Mammary epithelial cell (primary cell): ENCODE results near the gene CROCC2.

Source experiments
- EZH2 ChIP-seq: IDR thresholded peaks from 2 replicates; pipeline ENCODE4 v1.6.1; 2012; ENCODE audit warnings: low read length, inconsistent platforms, borderline replicate concordance
- TF ChIP-seq, protein P1 (sequence below), 2 donors: IDR thresholded peaks in 1 of 2; conservative IDR thresholded peaks in 1 of 2; 2 replicates each; pipeline ENCODE4 v1.5.1; 2011 to 2012; ENCODE audit warnings: inconsistent platforms in 2 of 2, low read length in 2 of 2, mild to moderate bottlenecking in 2 of 2, control low read depth in 1 of 2, low read depth in 1 of 2; ENCODE audit not compliant: insufficient read depth in 1 of 2; ENCODE audit errors: extremely low read depth in 1 of 2

DNA sequence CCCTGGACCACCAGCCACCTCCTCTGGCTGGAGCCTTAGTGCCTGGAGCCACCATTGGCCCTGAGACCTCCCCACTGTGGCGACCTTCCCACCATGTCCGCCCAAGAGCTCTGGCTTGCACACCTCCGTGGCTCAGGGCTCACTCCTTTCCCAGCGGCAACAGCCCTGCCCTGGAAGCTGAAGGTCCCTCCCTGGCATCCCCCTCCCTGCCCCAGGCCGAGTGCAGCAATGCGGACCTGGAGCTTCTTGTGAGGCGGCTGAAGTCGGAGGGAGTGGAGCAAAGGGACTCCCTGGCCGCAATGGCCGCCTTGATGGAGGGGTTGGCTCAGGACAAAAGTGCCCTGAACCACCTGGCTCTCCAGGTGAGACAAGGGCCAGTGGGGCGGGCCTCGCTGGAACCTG is 28.6 kb downstream of the CROCC2 start:
- TF ChIP-seq, protein P1, sequence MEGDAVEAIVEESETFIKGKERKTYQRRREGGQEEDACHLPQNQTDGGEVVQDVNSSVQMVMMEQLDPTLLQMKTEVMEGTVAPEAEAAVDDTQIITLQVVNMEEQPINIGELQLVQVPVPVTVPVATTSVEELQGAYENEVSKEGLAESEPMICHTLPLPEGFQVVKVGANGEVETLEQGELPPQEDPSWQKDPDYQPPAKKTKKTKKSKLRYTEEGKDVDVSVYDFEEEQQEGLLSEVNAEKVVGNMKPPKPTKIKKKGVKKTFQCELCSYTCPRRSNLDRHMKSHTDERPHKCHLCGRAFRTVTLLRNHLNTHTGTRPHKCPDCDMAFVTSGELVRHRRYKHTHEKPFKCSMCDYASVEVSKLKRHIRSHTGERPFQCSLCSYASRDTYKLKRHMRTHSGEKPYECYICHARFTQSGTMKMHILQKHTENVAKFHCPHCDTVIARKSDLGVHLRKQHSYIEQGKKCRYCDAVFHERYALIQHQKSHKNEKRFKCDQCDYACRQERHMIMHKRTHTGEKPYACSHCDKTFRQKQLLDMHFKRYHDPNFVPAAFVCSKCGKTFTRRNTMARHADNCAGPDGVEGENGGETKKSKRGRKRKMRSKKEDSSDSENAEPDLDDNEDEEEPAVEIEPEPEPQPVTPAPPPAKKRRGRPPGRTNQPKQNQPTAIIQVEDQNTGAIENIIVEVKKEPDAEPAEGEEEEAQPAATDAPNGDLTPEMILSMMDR (conservative IDR thresholded peaks at IDR 0.05 in 1 of 2, IDR thresholded peaks at IDR 0.05 in 1 of 2; ENCODE audit: extremely low read depth in 1 of 2, insufficient read depth in 1 of 2, low read depth in 1 of 2, low read length in 2 of 2): no peak
- TF ChIP-seq EZH2: no peak
